Cardiac septum (tissue), 1 donor: ENCODE measurements around the gene SLC25A27. TPM values are rescaled to one million over a fixed set of nuclear protein-coding genes. Genes with fewer than 3 reads are reported as not detected.

Experiments used
- DNase-seq: peaks from one replicate; pipeline ENCODE4 v3.0.0-alpha.2; 2020; ENCODE audit warnings: low spot score
- intact Hi-C: fragments of 100-400 bp; cut with DNase I; formaldehyde crosslinking; loops from one replicate; pipeline ENCODE4 v1.14.0; 2022
- total RNA-seq: library from RNA; stranded (reverse); fragmentation: NEBNext Ultra II Directional; extraction: Animal tissue kit (Norgen Biotek cat#: 25700); gene quantifications from one replicate; pipeline ENCODE4 v1.2.1, GENCODE V29; 2021
- donor health status: DM: no; HTN: no; CAD: no.

SLC25A27 gene
- total RNA-seq, 1 donor from 2014 or later = 25.6 TPM

- intact Hi-C loops = no loop called here
Measured at GRCh38 chr6:46690911-46691451, 38.2 kb downstream of the SLC25A27 start.

DNA sequence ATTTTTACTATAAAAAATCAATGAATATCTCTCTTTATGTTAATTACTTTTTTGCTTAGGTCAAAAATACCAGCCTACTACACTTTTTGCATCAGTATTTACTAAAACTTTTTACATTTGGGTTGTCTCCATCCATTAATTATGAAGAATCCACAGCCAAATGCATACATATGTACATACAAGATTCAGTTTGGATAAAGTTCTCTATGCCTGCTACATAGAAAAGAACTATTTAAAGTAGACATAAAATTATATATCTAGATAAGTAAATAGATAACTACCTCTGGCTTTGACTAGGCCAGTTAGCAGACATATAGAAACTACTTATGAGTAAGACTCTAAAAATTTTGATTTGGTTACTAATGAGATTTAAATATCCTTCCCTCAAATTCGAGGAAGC lies 47.2 kb downstream of the SLC25A27 start:
- intact Hi-C loops = no loop called here
- DNase-seq = no peak

More at GRCh38 chr6:46690911-46691451, 38.2 kb downstream of the SLC25A27 start:
- DNase-seq = no peak

GRCh38 chr6:46704562-46704961 lies 51.8 kb downstream of the SLC25A27 start:
- intact Hi-C loops = no loop called here
- no peak for DNase-seq

GRCh38 chr6:46706464-46706863 lies 53.7 kb downstream of the SLC25A27 start:
- no peak for DNase-seq
- intact Hi-C loops = no loop called here

DNA sequence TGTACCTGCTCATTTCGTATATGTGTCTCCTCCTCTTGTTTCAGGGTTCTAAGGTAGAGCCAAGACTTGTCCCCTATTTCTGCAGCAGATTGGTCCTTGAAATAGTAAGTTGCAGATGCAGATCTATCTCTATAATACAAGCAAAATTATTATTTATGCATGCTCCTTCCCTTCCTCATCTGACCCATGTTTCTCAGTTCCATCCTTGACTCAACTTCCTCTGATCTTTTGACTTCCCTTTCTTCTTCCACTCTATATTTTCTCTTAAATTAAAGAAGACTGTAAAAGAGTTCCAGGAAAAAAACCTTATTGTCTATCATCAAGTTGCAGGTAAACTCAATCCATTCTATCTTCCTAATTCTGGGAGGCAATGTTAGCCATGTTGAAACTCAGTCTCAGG lies 58.7 kb downstream of the SLC25A27 start:
- no peak for DNase-seq
- intact Hi-C loops = no loop called here

GRCh38 chr6:46715141-46715540 lies 62.4 kb downstream of the SLC25A27 start:
- no peak for DNase-seq
- intact Hi-C loops = no loop called here

DNA sequence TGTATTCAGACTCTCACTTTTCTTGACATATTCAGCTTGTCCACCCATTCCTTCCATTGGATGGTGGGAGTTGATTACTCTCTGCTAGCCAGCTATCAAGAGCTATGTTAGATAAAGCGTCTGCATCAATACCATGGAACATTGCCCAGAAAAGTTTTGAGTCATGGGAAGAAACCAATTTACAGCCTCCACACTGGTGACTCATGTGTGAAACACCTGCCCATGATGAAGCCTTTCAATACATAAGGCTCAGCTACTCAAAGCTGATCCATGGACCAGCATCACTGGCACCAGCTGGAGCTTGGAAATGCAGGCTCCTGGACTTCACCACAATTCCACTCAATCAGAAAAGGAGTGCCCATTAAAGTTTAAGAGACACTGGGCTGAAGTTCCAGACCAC lies 66.3 kb downstream of the SLC25A27 start:
- intact Hi-C loops = no loop called here
- DNase-seq = no peak

DNA sequence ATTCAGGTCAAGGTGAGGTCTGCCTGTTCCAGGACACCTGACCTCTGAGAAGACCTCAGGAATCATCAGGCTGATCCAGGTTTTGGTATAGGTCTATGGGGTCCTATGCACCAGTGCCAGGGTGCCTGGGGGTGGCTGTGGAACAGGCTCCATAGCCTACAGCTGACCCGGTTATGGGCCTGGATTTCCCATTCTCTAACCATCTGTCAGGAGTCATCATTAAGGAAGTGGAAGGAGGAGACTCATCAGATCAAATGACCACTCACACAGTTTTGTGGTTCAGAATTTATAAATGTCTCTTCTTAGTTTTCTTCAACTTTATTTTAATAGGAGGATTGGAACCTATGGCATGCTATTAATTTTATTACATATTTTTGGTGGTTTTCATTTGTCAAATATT lies 67.6 kb downstream of the SLC25A27 start:
- DNase-seq = no peak
- intact Hi-C loops = no loop called here

Other genes with a start within 250 kb of the SLC25A27 start
- gene RCAN2, start 161.5 kb upstream of the SLC25A27 start, total RNA-seq = 281 TPM
- 5.9 TPM for gene CYP39A1, start 157 bp upstream of the SLC25A27 start, total RNA-seq
- gene TDRD6, start 34.9 kb downstream of the SLC25A27 start, total RNA-seq = 0.86 TPM
- 0.46 TPM for gene PLA2G7, start 82.4 kb downstream of the SLC25A27 start, total RNA-seq
- not detected for gene ANKRD66, start 94.0 kb downstream of the SLC25A27 start, total RNA-seq
- gene MEP1A, start 140.4 kb downstream of the SLC25A27 start, total RNA-seq = not detected